ENCODE results near the gene MYBPC1.

MYBPC1 gene

GRCh38 chr12:101697197-101697929 lies 102.6 kb downstream of the MYBPC1 start, which contains the start of gene CHPT1:
CHPT1 (plus strand) TSS chr12:101697640; CDS start chr12:101697862, 222 bp downstream.
- TF ChIP-seq CTCF (IDR thresholded peaks at IDR 0.05; ENCODE audit: control insufficient read depth, insufficient read depth, low read depth, low read length, missing control alignments): no peak
- DNase-seq (ENCODE audit: low read depth): no peak
- peak within 1 kb of the TSS; percentile 61 for H3K4me3 ChIP-seq (ENCODE audit: control insufficient read depth, low read depth, low read length)

GRCh38 chr12:101697930-101698799 lies 103.4 kb downstream of the MYBPC1 start:
- no peak for TF ChIP-seq CTCF (IDR thresholded peaks at IDR 0.05; ENCODE audit: control insufficient read depth, insufficient read depth, low read depth, low read length, missing control alignments)
- no peak for DNase-seq (ENCODE audit: low read depth)
- peak overlapping the region; percentile 61 for H3K4me3 ChIP-seq (ENCODE audit: control insufficient read depth, low read depth, low read length)

GRCh38 chr12:101698800-101699347 lies 104.1 kb downstream of the MYBPC1 start:
- no peak for DNase-seq (ENCODE audit: low read depth)
- peak; percentile 30 for TF ChIP-seq CTCF (IDR thresholded peaks at IDR 0.05; ENCODE audit: control insufficient read depth, insufficient read depth, low read depth, low read length, missing control alignments)
- peak overlapping the region; percentile 61 for H3K4me3 ChIP-seq (ENCODE audit: control insufficient read depth, low read depth, low read length)

GRCh38 chr12:101700299-101700820 lies 105.6 kb downstream of the MYBPC1 start:
- no peak for DNase-seq (ENCODE audit: low read depth)
- H3K4me3 ChIP-seq (ENCODE audit: control insufficient read depth, low read depth, low read length): no peak overlapping the region
- no peak for TF ChIP-seq CTCF (IDR thresholded peaks at IDR 0.05; ENCODE audit: control insufficient read depth, insufficient read depth, low read depth, low read length, missing control alignments)

GRCh38 chr12:101703487-101703886 lies 108.7 kb downstream of the MYBPC1 start:
- DNase-seq (ENCODE audit: low read depth): no peak
- H3K4me3 ChIP-seq (ENCODE audit: control insufficient read depth, low read depth, low read length): no peak overlapping the region
- no peak for TF ChIP-seq CTCF (IDR thresholded peaks at IDR 0.05; ENCODE audit: control insufficient read depth, insufficient read depth, low read depth, low read length, missing control alignments)

- H3K4me3 ChIP-seq (ENCODE audit: control insufficient read depth, low read depth, low read length): no peak overlapping the region
- no peak for TF ChIP-seq CTCF (IDR thresholded peaks at IDR 0.05; ENCODE audit: control insufficient read depth, insufficient read depth, low read depth, low read length, missing control alignments)
- DNase-seq (ENCODE audit: low read depth): no peak
These were observed 111.6 kb downstream of the MYBPC1 start for GRCh38 chr12:101706403-101706802.
